Measurements from ENCODE around the gene LCA5L.
A peak's percentile ranks its signal among the peaks of the same experiment; 100 is the strongest.

Gene LCA5L

DNA sequence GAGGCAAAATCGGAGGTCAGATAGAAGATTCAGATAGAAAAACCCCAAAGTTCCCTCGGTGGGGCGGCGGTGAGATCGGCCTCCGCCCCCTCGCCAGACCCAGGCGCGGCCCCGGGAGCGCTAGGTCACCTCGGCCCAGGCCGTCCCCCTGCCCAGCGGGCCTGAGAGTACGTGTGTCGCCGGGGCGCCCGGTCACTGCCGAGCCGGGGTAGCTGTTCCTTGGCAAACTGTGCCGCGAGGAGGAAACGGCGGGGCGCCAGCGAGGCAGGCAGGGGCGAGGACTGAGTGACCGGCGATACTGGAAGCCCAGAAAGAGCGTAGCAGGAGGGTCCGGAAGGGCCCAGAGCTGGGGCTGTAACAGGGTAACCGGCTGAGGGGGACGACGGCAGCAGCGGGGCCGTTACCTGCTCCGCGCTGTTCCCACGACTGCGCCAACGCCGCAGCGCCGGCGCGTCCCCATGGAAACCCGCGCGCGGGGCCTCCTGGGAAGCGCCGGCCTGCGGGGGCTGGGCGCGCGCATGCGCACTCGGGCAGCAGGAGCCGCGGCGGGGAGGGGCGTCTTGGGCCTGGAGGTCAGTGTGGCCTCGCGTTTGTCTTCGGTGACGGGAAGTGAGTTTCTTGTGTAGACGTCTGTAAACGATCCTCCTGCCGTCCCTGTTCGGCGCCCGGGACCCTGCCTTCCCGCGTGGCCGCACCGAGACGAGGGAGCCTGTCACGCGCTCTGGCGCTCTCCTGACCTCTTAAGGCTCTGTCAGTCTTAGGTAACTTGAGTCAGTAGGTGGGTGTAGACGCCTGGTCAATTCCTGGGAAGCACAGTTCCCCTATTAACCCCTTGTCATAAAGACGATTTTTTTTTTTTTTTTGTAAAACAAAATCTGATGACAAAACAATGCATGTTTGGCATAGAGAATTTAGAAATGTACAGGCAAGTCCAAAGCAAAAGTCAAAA is at the start of gene LCA5L:
Gene LCA5L, minus strand, starts transcription at position 458 of the 949 bp plus-strand sequence. CDS start 17,285 bp downstream, outside the sequence.
- DNase-seq (ENCODE audit: low read depth in 3 of 3): peak; percentile 75 to 86 (median 82)

- DNase-seq (ENCODE audit: low read depth in 3 of 3): no peak
These were observed 43.9 kb upstream of the LCA5L start for GRCh38 chr21:39489380-39489924.

DNA sequence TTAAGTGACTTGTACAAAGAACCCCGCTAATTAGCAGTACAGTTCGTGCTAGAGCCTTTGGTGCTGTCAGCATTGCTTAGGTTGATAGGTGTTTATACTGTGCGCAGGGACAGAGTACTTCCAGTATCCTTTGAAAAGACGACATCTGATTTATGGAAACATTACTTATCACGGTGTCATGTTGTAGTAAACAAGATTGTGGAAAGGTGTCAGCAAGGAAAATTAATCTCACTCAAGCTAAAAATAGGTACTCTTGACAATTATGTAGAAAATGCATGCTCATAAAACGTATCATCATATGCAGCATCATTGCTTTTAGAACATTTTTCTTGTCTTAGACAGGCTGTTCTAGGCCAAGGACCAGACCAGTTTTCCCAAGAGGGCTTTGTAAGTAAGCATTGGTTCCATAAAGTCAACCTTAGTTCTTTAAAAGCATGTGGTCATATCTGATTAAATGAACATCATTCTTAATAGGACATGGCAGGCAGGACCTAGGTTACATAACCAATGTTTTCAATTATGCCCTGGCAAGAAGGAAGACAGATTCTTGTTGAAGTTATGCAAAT is 39.2 kb upstream of the LCA5L start:
- DNase-seq (ENCODE audit: low read depth in 3 of 3): no peak

GRCh38 chr21:39483917-39484316 is 38.3 kb upstream of the LCA5L start:
- DNase-seq (ENCODE audit: low read depth in 3 of 3): no peak

DNA sequence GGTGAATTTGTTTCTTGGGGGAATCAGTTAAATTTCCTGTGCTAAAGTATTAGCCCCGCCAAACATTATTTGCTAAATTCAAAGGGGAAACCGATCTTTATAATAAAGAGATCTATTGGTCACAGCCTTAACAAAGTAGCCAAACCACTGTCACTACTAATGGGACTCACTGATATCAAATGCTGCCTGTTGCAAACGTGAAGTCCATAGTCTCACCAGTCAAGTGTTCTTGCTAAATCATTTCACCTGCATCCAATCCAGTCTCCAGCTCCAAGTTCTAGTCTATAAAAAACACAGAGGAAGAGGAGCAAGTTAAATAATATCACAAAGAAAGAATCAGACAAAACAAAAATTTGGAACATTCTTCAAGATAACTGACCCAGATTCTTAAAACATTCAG is 36.3 kb upstream of the LCA5L start:
- no peak for DNase-seq (ENCODE audit: low read depth in 3 of 3)

DNA sequence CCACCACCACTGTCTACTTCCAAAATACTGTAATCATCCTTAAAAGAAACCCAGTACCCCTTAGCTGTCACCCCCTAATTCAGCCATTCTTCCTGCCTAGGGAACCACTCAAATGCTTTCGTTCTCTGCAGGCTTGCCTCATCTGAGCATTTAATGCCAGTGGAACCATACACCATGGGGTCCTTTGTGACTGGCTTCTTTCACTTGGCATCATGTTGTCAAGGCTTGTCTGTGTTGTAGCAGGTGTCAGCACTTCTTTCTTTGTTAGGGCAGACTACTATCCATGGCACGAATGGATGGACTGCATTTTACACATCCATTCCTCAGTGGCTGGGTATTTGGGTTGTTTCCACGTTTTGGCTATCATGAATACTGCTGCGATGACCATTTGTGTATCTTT is 34.7 kb upstream of the LCA5L start:
- no peak for DNase-seq (ENCODE audit: low read depth in 3 of 3)

- DNase-seq (ENCODE audit: low read depth in 3 of 3): no peak
These were observed 34.2 kb upstream of the LCA5L start for GRCh38 chr21:39479814-39480182.

DNA sequence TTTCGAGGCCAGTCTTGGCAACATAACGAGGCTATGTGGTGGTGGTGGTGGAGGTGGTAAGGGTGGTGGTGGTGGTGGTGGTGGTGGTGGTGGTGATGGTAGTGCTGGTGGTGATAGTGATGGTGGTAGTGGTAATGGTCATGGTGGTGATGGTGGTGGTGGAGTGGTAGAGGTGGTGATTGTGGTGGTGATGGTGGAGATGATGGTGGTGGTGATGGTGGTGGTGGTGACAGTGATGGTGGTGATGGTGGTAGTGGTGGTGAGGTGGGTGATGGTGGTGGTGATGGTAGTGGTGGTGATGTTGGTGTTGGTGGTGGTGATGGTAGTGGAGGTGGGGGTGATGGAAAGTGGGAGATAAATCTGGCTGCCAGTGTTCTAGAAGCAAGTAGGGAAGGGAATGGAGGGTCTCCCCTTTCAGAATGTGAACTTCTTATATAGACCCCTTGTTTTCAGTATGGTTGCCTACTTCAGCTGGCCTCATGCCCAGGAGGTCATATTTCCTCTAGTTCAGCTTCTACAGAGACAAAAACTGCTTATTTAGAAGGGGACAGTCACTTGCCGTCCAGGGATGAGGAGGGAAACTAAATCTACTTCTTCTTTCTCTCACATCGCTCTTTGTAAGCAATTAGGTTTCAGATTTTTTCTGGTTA is 33.7 kb upstream of the LCA5L start:
- DNase-seq (ENCODE audit: low read depth in 3 of 3): no peak

- no peak for DNase-seq (ENCODE audit: low read depth in 3 of 3)
These were observed 29.0 kb upstream of the LCA5L start for GRCh38 chr21:39474611-39475010.

DNA sequence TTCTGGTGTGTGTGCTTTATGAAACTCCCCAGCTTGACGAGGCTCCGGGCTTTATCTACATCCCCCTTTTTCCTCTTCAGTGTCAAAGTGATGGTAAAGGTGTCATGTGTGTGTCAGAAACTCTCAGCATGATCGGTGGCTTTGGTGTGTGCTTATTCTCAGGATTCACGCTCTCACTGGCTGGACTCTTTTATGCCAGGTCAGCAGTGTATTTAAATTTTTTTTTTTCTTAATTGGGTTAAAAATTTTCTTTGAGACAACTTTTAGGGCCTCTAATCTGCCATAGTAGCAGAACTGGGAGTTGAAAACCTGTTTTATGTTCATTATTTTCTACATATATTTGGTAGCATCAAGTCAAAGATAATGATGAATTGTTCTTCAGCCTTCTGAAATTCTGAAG is 27.2 kb upstream of the LCA5L start:
- DNase-seq (ENCODE audit: low read depth in 3 of 3): no peak

DNA sequence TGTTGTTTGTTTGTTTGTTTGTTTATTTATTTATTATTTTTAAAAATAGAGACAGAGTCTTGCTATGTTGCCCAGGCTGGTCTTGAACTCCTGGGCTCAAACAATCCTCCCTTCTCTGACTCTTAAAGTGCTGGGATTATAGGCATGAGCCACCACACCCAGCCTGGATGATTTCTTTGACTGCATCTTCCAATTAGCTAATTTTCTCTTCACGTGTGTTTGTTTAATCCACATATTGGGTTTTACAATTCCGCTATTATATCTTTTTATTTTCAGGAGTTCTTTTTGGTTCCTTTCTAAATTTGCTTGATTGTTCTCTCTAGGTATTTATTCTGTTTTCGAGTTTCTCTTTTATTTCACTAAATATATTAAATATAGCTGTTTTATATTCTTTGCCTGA is 26.0 kb upstream of the LCA5L start:
- no peak for DNase-seq (ENCODE audit: low read depth in 3 of 3)

DNA sequence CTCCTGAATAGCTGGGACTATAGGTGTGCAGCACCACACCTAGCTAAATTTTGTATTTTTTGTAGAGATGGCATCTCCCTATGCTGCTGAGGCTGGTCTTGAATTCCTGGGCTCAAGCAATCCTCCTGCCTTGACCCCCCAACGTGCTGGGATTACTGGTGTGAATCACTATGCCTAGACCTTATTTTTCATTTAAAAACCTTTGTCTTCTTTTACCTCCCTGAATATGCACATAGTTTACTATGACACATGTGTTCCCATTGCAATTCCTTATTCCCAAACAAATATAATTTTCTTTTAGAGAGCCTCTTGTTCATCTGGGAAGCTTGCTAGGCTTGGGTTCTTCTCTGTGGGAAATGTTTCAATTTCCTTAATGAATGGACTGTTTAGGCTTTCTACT is 23.0 kb upstream of the LCA5L start:
- DNase-seq (ENCODE audit: low read depth in 3 of 3): no peak

DNA sequence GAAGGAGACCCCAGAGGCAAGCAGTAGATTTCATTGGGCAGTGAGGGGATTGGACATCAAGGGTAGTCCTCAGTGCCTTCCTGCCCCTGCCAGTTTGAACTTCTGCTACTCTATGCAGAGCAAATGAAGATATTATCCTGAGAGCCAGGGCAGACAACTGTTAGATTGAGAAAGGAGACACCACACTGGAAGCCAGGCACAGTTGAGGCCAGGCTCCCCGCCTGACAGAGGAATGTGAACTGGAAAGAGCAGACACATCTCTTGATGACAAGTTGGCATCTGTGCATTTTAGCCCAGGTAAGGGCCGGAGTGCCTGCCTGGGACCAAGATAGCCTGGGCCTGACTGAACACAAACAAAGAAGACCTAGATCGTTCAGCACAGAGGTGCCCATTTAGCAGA is 22.2 kb upstream of the LCA5L start:
- no peak for DNase-seq (ENCODE audit: low read depth in 3 of 3)

DNA sequence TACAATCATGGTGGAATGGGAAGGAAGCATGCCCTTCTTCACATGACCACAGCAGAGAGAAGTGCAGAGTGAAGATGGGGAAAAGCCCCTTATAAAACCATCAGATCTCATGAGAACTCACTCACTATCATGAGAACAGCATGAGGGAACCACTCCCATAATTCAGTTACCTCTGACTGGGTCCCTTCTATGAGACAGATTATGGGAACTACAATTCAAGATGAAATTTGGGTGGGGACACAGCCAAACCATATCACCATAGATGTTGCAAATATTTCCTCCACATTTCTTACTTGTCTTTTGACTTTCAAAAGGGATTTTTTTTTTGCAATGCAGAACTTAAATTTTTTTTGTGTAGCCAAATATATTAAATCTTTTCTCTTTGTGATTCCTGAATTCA is 21.0 kb upstream of the LCA5L start:
- DNase-seq (ENCODE audit: low read depth in 3 of 3): no peak

GRCh38 chr21:39463308-39463707 is 17.7 kb upstream of the LCA5L start:
- DNase-seq (ENCODE audit: low read depth in 3 of 3): no peak

DNA sequence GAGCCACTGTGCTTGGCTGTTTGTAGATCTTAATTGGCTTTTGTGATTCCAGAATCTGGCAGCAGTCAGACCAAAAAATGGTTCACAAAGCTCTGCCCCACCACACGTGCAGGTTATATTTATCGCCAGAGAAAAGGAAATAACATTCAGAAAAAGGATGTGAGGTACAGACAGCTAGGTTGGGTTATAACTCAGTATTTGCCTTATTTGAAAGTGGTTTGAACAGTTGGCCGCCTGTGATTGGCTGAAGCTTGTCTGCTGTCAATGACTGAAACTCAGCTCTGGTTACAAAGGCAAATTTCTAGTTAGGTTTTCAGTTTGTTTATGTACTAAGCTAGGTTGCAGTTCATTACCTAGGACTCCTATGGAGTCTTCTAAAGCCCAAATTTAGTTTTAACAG is 15.8 kb upstream of the LCA5L start:
- DNase-seq (ENCODE audit: low read depth in 3 of 3): no peak

DNA sequence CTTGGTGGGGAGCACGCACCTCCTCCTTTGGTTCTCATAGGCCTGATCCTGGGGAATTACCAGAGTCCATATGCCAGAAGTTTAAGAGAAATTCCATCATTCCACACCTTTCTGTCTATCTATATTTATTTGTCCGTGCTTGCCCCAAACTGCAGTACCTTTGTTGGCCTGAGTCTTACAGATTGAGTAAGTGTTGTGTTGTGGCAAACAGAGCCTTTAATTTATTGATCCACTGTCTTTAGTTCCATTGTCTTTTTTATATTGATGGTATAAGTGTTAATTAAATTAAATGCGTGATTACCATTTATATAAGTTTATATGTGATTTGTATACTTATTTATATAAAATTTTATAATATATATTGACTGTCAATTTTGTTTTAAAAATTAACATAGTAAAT is 11.1 kb upstream of the LCA5L start:
- DNase-seq (ENCODE audit: low read depth in 3 of 3): no peak

DNA sequence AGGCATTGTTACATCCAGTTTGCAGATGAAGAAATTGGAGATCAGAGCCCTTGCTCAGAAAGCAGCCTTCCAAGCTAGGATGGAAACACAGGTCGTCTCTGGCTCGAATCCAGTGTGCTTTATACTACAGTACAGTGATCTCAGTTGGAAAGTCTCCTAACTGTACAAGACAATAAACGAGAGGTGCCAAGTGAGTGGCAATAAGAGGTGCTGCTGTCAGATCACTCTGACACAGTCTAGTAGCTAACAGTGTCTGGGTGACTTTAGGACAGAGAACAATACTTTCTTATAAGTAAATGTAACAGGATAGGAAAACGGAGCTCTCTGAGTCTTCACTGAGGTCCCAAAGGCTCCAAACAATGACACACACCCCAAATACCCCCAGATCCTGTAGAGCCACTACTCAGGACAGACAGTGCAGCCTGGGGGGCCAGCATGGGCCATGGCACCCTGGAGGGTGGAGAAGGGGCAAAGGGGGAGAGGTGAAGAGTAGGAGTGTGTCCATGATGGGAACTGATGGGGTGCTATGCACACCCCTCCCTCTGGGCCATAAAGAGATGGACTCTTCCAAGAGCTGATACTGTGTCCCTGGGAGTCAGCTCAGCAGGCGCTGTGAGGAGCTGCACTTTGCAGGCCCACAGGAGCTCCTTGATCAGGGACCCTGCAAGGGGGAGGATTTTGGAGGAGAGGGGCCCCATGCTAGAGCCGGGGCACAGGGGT is 9.5 kb upstream of the LCA5L start:
- DNase-seq (ENCODE audit: low read depth in 3 of 3): no peak

- DNase-seq (ENCODE audit: low read depth in 3 of 3): no peak
These were observed 8.1 kb upstream of the LCA5L start for GRCh38 chr21:39453571-39454179.

DNA sequence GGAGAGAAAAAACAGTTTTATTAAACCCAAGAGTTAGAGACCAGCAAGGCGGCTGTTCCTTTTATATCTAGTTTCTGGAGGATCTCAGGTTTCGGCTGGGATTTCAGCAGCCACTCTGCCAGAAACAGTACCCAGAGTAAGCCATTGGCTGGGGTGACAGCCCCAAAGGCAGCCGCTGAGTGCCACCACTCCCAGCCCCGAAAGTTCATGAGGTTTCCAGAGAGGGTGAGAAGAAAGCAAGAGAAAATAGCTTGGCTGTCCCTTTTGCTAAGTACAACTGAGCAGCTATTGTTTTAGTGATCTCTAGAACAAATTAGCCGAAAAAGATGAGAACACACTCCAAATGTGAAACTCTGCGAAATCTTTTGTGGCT is 7.4 kb upstream of the LCA5L start:
- no peak for DNase-seq (ENCODE audit: low read depth in 3 of 3)

GRCh38 chr21:39452207-39452969 is 6.8 kb upstream of the LCA5L start:
- no peak for DNase-seq (ENCODE audit: low read depth in 3 of 3)
